Astrocyte (in vitro differentiated cells and primary cell): ENCODE data around the gene IGF2R. TPM values are rescaled to one million over a fixed set of nuclear protein-coding genes. Genes with fewer than 3 reads are reported as not detected.

Experiments
- DNase-seq: peaks from one replicate; pipeline ENCODE4 v3.0.0-alpha.2; 2010; ENCODE audit warnings: low read depth
- FAIRE-seq: peaks from 2 replicates; lab custom pipeline; 2011; peaks lifted over from hg19 to GRCh38; lab: Jason Lieb, UNC
- H2AFZ ChIP-seq: 2 replicates; pipeline ENCODE4 v1.6.0; 2012; ENCODE audit warnings: low read depth, low read length, inconsistent platforms
- H3K27ac ChIP-seq: 2 replicates; pipeline ENCODE4 v1.5.1; 2011; ENCODE audit warnings: low read depth, low read length, inconsistent platforms
- H3K27me3 ChIP-seq: 2 replicates; pipeline ENCODE4 v1.6.0; 2011; ENCODE audit warnings: low read length, inconsistent platforms; ENCODE audit not compliant: insufficient read depth
- H3K36me3 ChIP-seq: 2 replicates; pipeline ENCODE4 v1.5.1; 2011; ENCODE audit warnings: low read length, inconsistent platforms; ENCODE audit not compliant: insufficient read depth
- H3K4me1 ChIP-seq: 2 replicates; pipeline ENCODE4 v1.5.1; 2011; ENCODE audit warnings: low read length, inconsistent platforms; ENCODE audit not compliant: insufficient read depth
- H3K4me2 ChIP-seq: 2 replicates; pipeline ENCODE4 v1.6.0; 2012; ENCODE audit warnings: low read length, inconsistent platforms
- H3K4me3 ChIP-seq: 2 replicates; pipeline ENCODE4 v1.5.1; 2011; ENCODE audit warnings: low read depth, mild to moderate bottlenecking, low read length, inconsistent platforms; ENCODE audit not compliant: insufficient read depth
- H3K79me2 ChIP-seq: 2 replicates; pipeline ENCODE4 v1.6.0; 2012; ENCODE audit warnings: mild to moderate bottlenecking, low read length, inconsistent platforms; ENCODE audit not compliant: insufficient read depth
- H3K9ac ChIP-seq: 2 replicates; pipeline ENCODE4 v1.6.0; 2012; ENCODE audit warnings: mild to moderate bottlenecking, low read length, inconsistent platforms
- H3K9me3 ChIP-seq: 2 replicates; pipeline ENCODE4 v1.5.1; 2012; ENCODE audit warnings: low read depth, mild to moderate bottlenecking, low read length, inconsistent platforms; ENCODE audit not compliant: insufficient read depth
- H4K20me1 ChIP-seq: 2 replicates; pipeline ENCODE4 v1.6.0; 2012; ENCODE audit warnings: low read length, inconsistent platforms; ENCODE audit not compliant: insufficient read depth
- H3K27ac Mint-ChIP-seq: one replicate; pipeline ENCODE4 v1.8.0; 2021; ENCODE audit warnings: mild to moderate bottlenecking, mixed read lengths; ENCODE audit not compliant: unreplicated experiment
- H3K27me3 Mint-ChIP-seq: one replicate; pipeline ENCODE4 v1.8.0; 2021; ENCODE audit warnings: low read depth, mixed read lengths; ENCODE audit not compliant: unreplicated experiment
- H3K36me3 Mint-ChIP-seq: one replicate; pipeline ENCODE4 v1.8.0; 2021; ENCODE audit warnings: low read depth, mixed read lengths; ENCODE audit not compliant: unreplicated experiment
- H3K4me1 Mint-ChIP-seq: one replicate; pipeline ENCODE4 v1.8.0; 2021; ENCODE audit warnings: low read depth, mixed read lengths; ENCODE audit not compliant: unreplicated experiment
- H3K4me3 Mint-ChIP-seq: one replicate; pipeline ENCODE4 v1.8.0; 2021; ENCODE audit warnings: mild to moderate bottlenecking, moderate library complexity, mixed read lengths; ENCODE audit not compliant: unreplicated experiment
- H3K9me3 Mint-ChIP-seq: one replicate; pipeline ENCODE4 v1.8.0; 2021; ENCODE audit warnings: mild to moderate bottlenecking, mixed read lengths; ENCODE audit not compliant: unreplicated experiment
- CTCF ChIP-seq: IDR thresholded peaks from 2 replicates; pipeline ENCODE4 v1.5.1; 2011; ENCODE audit warnings: low read depth, mild to moderate bottlenecking, inconsistent platforms, low read length, moderate library complexity; ENCODE audit not compliant: insufficient read depth
- EZH2 ChIP-seq: IDR thresholded peaks from 2 replicates; pipeline ENCODE4 v1.6.1; 2012; ENCODE audit warnings: mild to moderate bottlenecking, low read length, inconsistent platforms; ENCODE audit not compliant: insufficient read depth
- total RNA-seq: library from RNA; stranded (reverse); gene quantifications from 2 replicates; pipeline ENCODE4 v1.2.1, GENCODE V29; 2021

IGF2R gene
- total RNA-seq, 1 donor from 2014 or later: 173 TPM

- Histone ChIP-seq H3K4me2 (no peak overlapping the region), H3K36me3 (no peaks in the 10 kb centered on the region), H3K9ac (no peak overlapping the region), H4K20me1 (no peaks in the 10 kb centered on the region), H3K27ac (no peak overlapping the region), H3K79me2 (no peaks in the 10 kb centered on the region), H3K27me3 (no peaks in the 10 kb centered on the region), H3K9me3 (no peaks in the 10 kb centered on the region), H3K4me3 (no peak overlapping the region), H2AFZ (no peak overlapping the region), H3K4me1 (peaks cover 15% of the 10 kb centered on the region)
- no peak overlapping the region for H3K27ac Mint-ChIP-seq
- H3K9me3 Mint-ChIP-seq: peaks cover 2% of the 10 kb centered on the region
- H3K4me3 Mint-ChIP-seq: no peak overlapping the region
- no peak for FAIRE-seq
- H3K36me3 Mint-ChIP-seq: peaks cover 10% of the 10 kb centered on the region
- peaks cover 21% of the 10 kb centered on the region for H3K4me1 Mint-ChIP-seq
- no peak for TF ChIP-seq CTCF
- TF ChIP-seq EZH2: no peak
- H3K27me3 Mint-ChIP-seq: peaks cover 21% of the 10 kb centered on the region
- no peak for DNase-seq
Measured at GRCh38 chr6:160134779-160135547, 166.1 kb downstream of the IGF2R start.

GRCh38 chr6:160135907-160136655 lies 167.2 kb downstream of the IGF2R start:
- Histone ChIP-seq H2AFZ (no peak overlapping the region), H3K79me2 (no peaks in the 10 kb centered on the region), H4K20me1 (no peaks in the 10 kb centered on the region), H3K9me3 (no peaks in the 10 kb centered on the region), H3K36me3 (no peaks in the 10 kb centered on the region), H3K4me2 (no peak overlapping the region), H3K4me1 (peaks cover 17% of the 10 kb centered on the region), H3K27me3 (no peaks in the 10 kb centered on the region), H3K27ac (no peak overlapping the region), H3K4me3 (no peak overlapping the region), H3K9ac (no peak overlapping the region)
- FAIRE-seq: no peak
- TF ChIP-seq CTCF (no peak), EZH2 (no peak)
- Mint-ChIP-seq H3K4me1 (peaks cover 23% of the 10 kb centered on the region), H3K27ac (no peak overlapping the region), H3K27me3 (peaks cover 16% of the 10 kb centered on the region), H3K4me3 (no peak overlapping the region), H3K9me3 (no peaks in the 10 kb centered on the region), H3K36me3 (peaks cover 8% of the 10 kb centered on the region)
- DNase-seq: no peak
